IMR-90 (cell line): ENCODE results near the gene CTNNA1. TPM values are rescaled to one million over a fixed set of nuclear protein-coding genes. Genes with fewer than 3 reads are reported as not detected.

Experiments
- ATAC-seq: fragments of 200-7000 bp; cut with Tn5 transposase; 2 replicates; pipeline ENCODE4 v1.9.1; 2020; ENCODE audit warnings: low read depth, mild to moderate bottlenecking, moderate library complexity
- BruUV-seq: library from RNA; stranded (reverse); fragments of 400-500 nt; replicated peaks from 2 replicates; lab custom pipeline; 2021; lab: Mats Ljungman, UMichigan
- CTCF ChIA-PET: fragments of 300-600 bp; formaldehyde crosslinking; extraction: SDS; loops from one replicate; lab custom pipeline; 2021; ENCODE audit warnings: antibody characterized with exemption; lab: Yijun Ruan, JAX
- POLR2A ChIA-PET: fragments of 300-600 bp; sonication (Branson Sonifier 250); formaldehyde crosslinking; loops from one replicate; lab custom pipeline; 2022; ENCODE audit warnings: antibody characterized with exemption; ENCODE audit not compliant: unreplicated experiment; lab: Charles Lee
- DNase-seq: peaks from one replicate; pipeline ENCODE4 v3.0.0; 2013
- H2AFZ ChIP-seq: replicated peaks from 2 replicates; pipeline ENCODE3; 2013; ENCODE audit warnings: low read length, mild to moderate bottlenecking; ENCODE audit not compliant: poor library complexity
- H2AK5ac ChIP-seq: 2 replicates; pipeline ENCODE4 v1.6.1; 2013; ENCODE audit warnings: low read depth, low read length, inconsistent platforms
- H2AK9ac ChIP-seq: replicated peaks from 2 replicates; pipeline ENCODE3; 2013; ENCODE audit warnings: mild to moderate bottlenecking, low read depth, low read length, moderate library complexity; ENCODE audit not compliant: poor library complexity
- H2BK120ac ChIP-seq: 2 replicates; pipeline ENCODE4 v1.6.1; 2013; ENCODE audit warnings: low read depth, low read length, inconsistent platforms
- H2BK15ac ChIP-seq: 3 replicates; pipeline ENCODE4 v1.6.1; 2013; ENCODE audit warnings: low read depth, low read length, inconsistent platforms
- H2BK20ac ChIP-seq: 2 replicates; pipeline ENCODE4 v1.6.1; 2013; ENCODE audit warnings: low read depth, mild to moderate bottlenecking, inconsistent platforms, low read length, moderate library complexity
- H2BK5ac ChIP-seq: 2 replicates; pipeline ENCODE4 v1.6.1; 2013; ENCODE audit warnings: mild to moderate bottlenecking, low read depth, low read length, inconsistent platforms; ENCODE audit not compliant: poor library complexity, severe bottlenecking
- H3K14ac ChIP-seq: replicated peaks from 2 replicates; pipeline ENCODE4 v1.6.1; 2013; ENCODE audit warnings: low read depth, low read length, inconsistent platforms
- H3K18ac ChIP-seq: 2 replicates; pipeline ENCODE4 v1.6.1; 2013; ENCODE audit warnings: low read depth, low read length, control low read depth
- H3K23ac ChIP-seq: 2 replicates; pipeline ENCODE4 v1.6.1; 2013; ENCODE audit warnings: low read depth, low read length, inconsistent platforms
- H3K27ac ChIP-seq: 2 replicates; pipeline ENCODE4 v1.5.1; 2013; ENCODE audit warnings: mild to moderate bottlenecking, control low read depth, low read length; ENCODE audit not compliant: insufficient read depth
- H3K27me3 ChIP-seq: 2 replicates; pipeline ENCODE4 v1.6.1; 2013; ENCODE audit warnings: low read length; ENCODE audit not compliant: control insufficient read depth, insufficient read depth
- H3K36me3 ChIP-seq: 2 replicates; pipeline ENCODE4 v1.6.1; 2013; ENCODE audit warnings: low read length, mixed read lengths; ENCODE audit not compliant: control insufficient read depth, insufficient read depth
- H3K4ac ChIP-seq: 2 replicates; pipeline ENCODE4 v1.6.1; 2013; ENCODE audit warnings: low read depth, low read length, inconsistent platforms
- H3K4me1 ChIP-seq: 2 replicates; pipeline ENCODE4 v1.6.1; 2013; ENCODE audit warnings: low read length, mixed read lengths; ENCODE audit not compliant: control insufficient read depth, insufficient read depth
- H3K4me2 ChIP-seq: 2 replicates; pipeline ENCODE4 v1.6.1; 2013; ENCODE audit warnings: low read depth, mild to moderate bottlenecking, control low read depth, low read length, moderate library complexity
- H3K4me3 ChIP-seq: 2 replicates; pipeline ENCODE4 v1.5.1; 2013; ENCODE audit warnings: low read depth, mild to moderate bottlenecking, control low read depth, low read length, moderate library complexity; ENCODE audit not compliant: insufficient read depth
- H3K56ac ChIP-seq: 2 replicates; pipeline ENCODE4 v1.6.1; 2013; ENCODE audit warnings: low read length, inconsistent platforms; ENCODE audit not compliant: insufficient read depth; ENCODE audit errors: extremely low read depth
- H3K79me1 ChIP-seq, 2 experiments: 2 replicates each; pipeline ENCODE4 v1.6.1; 2013; ENCODE audit warnings: low read length in 2 of 2, inconsistent platforms in 1 of 2, low read depth in 1 of 2
- H3K9ac ChIP-seq: 2 replicates; pipeline ENCODE4 v1.6.1; 2013; ENCODE audit warnings: low read depth, low read length, control low read depth
- H3K9me1 ChIP-seq: 2 replicates; pipeline ENCODE4 v1.6.1; 2013; ENCODE audit warnings: low read length, inconsistent platforms; ENCODE audit not compliant: insufficient read depth
- H3K9me3 ChIP-seq: 2 replicates; pipeline ENCODE4 v1.6.1; 2013; ENCODE audit warnings: low read length; ENCODE audit not compliant: control insufficient read depth, insufficient read depth
- H4K20me1 ChIP-seq: 2 replicates; pipeline ENCODE4 v1.6.1; 2013; ENCODE audit warnings: low read length, inconsistent platforms; ENCODE audit not compliant: insufficient read depth
- H4K5ac ChIP-seq: 2 replicates; pipeline ENCODE4 v1.6.1; 2013; ENCODE audit warnings: mild to moderate bottlenecking, low read depth, low read length, control low read depth
- H4K8ac ChIP-seq, 2 experiments: 2 replicates each; pipeline ENCODE4 v1.6.1; 2013; ENCODE audit warnings: low read depth in 2 of 2, low read length in 2 of 2, control low read depth in 1 of 2, inconsistent platforms in 1 of 2
- H4K91ac ChIP-seq: 2 replicates; pipeline ENCODE4 v1.6.1; 2013; ENCODE audit warnings: low read depth, low read length, inconsistent platforms; ENCODE audit not compliant: insufficient read depth
- BHLHE40 ChIP-seq: fragments of 150-350 bp; IDR thresholded peaks from 2 replicates; pipeline ENCODE4 v1.6.1; 2016; ENCODE audit warnings: mild to moderate bottlenecking, low read depth, low read length
- CEBPB ChIP-seq: IDR thresholded peaks from 2 replicates; pipeline ENCODE4 v1.6.1; 2012; ENCODE audit warnings: low read depth, low read length, improper control_type of control experiment
- CHD1 ChIP-seq: IDR thresholded peaks from 2 replicates; pipeline ENCODE4 v1.6.1; 2012; ENCODE audit warnings: low read depth, low read length, improper control_type of control experiment
- CTCF ChIP-seq: conservative IDR thresholded peaks from 2 replicates; pipeline ENCODE4 v1.5.1; 2012; ENCODE audit warnings: mild to moderate bottlenecking, low read depth, low read length, improper control_type of control experiment
- ELK1 ChIP-seq: fragments of 150-350 bp; IDR thresholded peaks from 2 replicates; pipeline ENCODE4 v1.6.1; 2016; ENCODE audit warnings: low read depth, mild to moderate bottlenecking, low read length, moderate library complexity, borderline replicate concordance
- FOS ChIP-seq: fragments of 150-350 bp; IDR thresholded peaks from 2 replicates; pipeline ENCODE4 v1.6.1; 2016; ENCODE audit warnings: low read depth, low read length
- MAZ ChIP-seq: IDR thresholded peaks from 2 replicates; pipeline ENCODE4 v1.6.1; 2012; ENCODE audit warnings: low read depth, mild to moderate bottlenecking, low read length, improper control_type of control experiment, moderate library complexity, borderline replicate concordance
- MXI1 ChIP-seq: IDR thresholded peaks from 2 replicates; pipeline ENCODE4 v1.6.1; 2012; ENCODE audit warnings: low read depth, mild to moderate bottlenecking, low read length, moderate library complexity, borderline replicate concordance
- NFE2L2 ChIP-seq: fragments of 150-350 bp; IDR thresholded peaks from 2 replicates; pipeline ENCODE4 v1.6.1; 2016; ENCODE audit warnings: low read depth, mild to moderate bottlenecking, low read length
- POLR2A ChIP-seq: IDR thresholded peaks from 2 replicates; pipeline ENCODE4 v1.6.1; 2012; ENCODE audit warnings: mild to moderate bottlenecking, low read depth, low read length
- RAD21 ChIP-seq: IDR thresholded peaks from 2 replicates; pipeline ENCODE4 v1.6.1; 2012; ENCODE audit warnings: low read length, improper control_type of control experiment
- RCOR1 ChIP-seq: IDR thresholded peaks from 2 replicates; pipeline ENCODE4 v1.6.1; 2012; ENCODE audit warnings: mild to moderate bottlenecking, low read length, improper control_type of control experiment; ENCODE audit not compliant: insufficient replicate concordance
- RFX5 ChIP-seq: IDR thresholded peaks from 2 replicates; pipeline ENCODE4 v1.8.0; 2012; ENCODE audit warnings: low read depth, mild to moderate bottlenecking, low read length, moderate library complexity
- SMC3 ChIP-seq: fragments of 150-350 bp; IDR thresholded peaks from 2 replicates; pipeline ENCODE4 v1.6.1; 2016; ENCODE audit warnings: low read depth, mild to moderate bottlenecking, antibody characterized with exemption, low read length, moderate library complexity
- WGBS, 2 experiments: methylation state at CpG; one replicate each; pipeline versions ENCODE4 v1.1.5 to v1.1.7; 2013; ENCODE audit warnings: missing lambda C conversion rate in 2 of 2; ENCODE audit not compliant: insufficient read length in 1 of 2; ENCODE audit errors: extremely low coverage in 2 of 2; 5-methylcytosine and 5-hydroxymethylcytosine counted together
- dilution Hi-C: fragments of 300-500 bp; cut with HindIII; formaldehyde crosslinking; loops from one replicate; pipeline ENCODE4 v1.14.3; 2018; ENCODE audit warnings: low sequenced_read_pairs; ENCODE audit not compliant: unreplicated experiment
- in situ Hi-C: fragments of 300-500 bp; cut with MboI; formaldehyde crosslinking; loops from 3 replicates; pipeline ENCODE4 v1.14.3; 2019; ENCODE audit warnings: low sequenced_read_pairs, inconsistent platforms, mixed read lengths
- intact Hi-C: fragments of 100-400 bp; cut with micrococcal nuclease; formaldehyde crosslinking; loops from 2 replicates; pipeline ENCODE4 v1.10.0; 2022
- polyA plus RNA-seq, 3 experiments: library from polyadenylated mRNA; depleted of rRNA; stranded (reverse); fragments of >200 nt; gene quantifications; 2 replicates each; pipeline ENCODE4 v1.2.3, GENCODE V29; 2012; ENCODE audit warnings: low replicate concordance in 1 of 3
- total RNA-seq: library from RNA; depleted of rRNA; stranded (reverse); fragments of >200 nt; gene quantifications from 2 replicates; pipeline ENCODE4 v1.2.3, GENCODE V29; 2012
- TF ChIP-seq, protein P1 (sequence below): fragments of 150-350 bp; IDR thresholded peaks from 2 replicates; pipeline ENCODE4 v1.6.1; 2017; ENCODE audit warnings: mild to moderate bottlenecking, antibody characterized with exemption, low read length, low read depth

CTNNA1 gene
- total and polyA plus RNA-seq, 2 of the 4 experiments (the other 2 are of a cell fraction) = 220 to 471 TPM

GRCh38 chr5:138943599-138944173 is 190.5 kb downstream of the CTNNA1 start:
- dilution Hi-C loops = no loop called here
- POLR2A ChIA-PET = no interaction called here

More at GRCh38 chr5:138943599-138944173, 190.5 kb downstream of the CTNNA1 start:
- Histone ChIP-seq H2AFZ (no peak overlapping the region), H3K4me1 (no peaks in the 10 kb centered on the region), H3K23ac (no peak overlapping the region), H3K14ac (no peak overlapping the region), H2AK9ac (no peak overlapping the region), H4K5ac (no peak overlapping the region), H4K91ac (no peak overlapping the region), H4K20me1 (no peaks in the 10 kb centered on the region; the same call in 1 of the 2 replicates), H3K18ac (no peak overlapping the region), H2AK5ac (no peak overlapping the region), H3K56ac (no peak overlapping the region), H3K4me2 (no peak overlapping the region), H3K9me3 (no peaks in the 10 kb centered on the region), H2BK120ac (no peak overlapping the region), H3K4ac (no peak overlapping the region), H2BK5ac (no peak overlapping the region), H3K27me3 (no peaks in the 10 kb centered on the region), H3K79me1 (peaks cover 0 to 5% of the 10 kb centered on the region in 2 experiments; a peak in 1 of 4 replicates), H3K27ac (no peak overlapping the region), H3K4me3 (no peak overlapping the region), H3K36me3 (peaks cover 9% of the 10 kb centered on the region; the same call in 1 of the 2 replicates), H3K9me1 (peaks cover 6% of the 10 kb centered on the region; the same call in 1 of the 2 replicates), H2BK20ac (no peak overlapping the region), H2BK15ac (no peak overlapping the region), H4K8ac (no peak overlapping the region), H3K9ac (no peak overlapping the region)
- TF ChIP-seq CTCF = no peak
- TF ChIP-seq POLR2A = no peak
- no peak for TF ChIP-seq RCOR1
- TF ChIP-seq, protein P1, sequence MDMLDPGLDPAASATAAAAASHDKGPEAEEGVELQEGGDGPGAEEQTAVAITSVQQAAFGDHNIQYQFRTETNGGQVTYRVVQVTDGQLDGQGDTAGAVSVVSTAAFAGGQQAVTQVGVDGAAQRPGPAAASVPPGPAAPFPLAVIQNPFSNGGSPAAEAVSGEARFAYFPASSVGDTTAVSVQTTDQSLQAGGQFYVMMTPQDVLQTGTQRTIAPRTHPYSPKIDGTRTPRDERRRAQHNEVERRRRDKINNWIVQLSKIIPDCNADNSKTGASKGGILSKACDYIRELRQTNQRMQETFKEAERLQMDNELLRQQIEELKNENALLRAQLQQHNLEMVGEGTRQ = no peak
- TF ChIP-seq SMC3 = no peak
- TF ChIP-seq BHLHE40 = no peak
- no peak for TF ChIP-seq MXI1
- TF ChIP-seq CHD1 = no peak
- TF ChIP-seq MAZ = no peak
- no peak for TF ChIP-seq RAD21
- TF ChIP-seq ELK1 = no peak
- TF ChIP-seq NFE2L2 = no peak
- no peak for TF ChIP-seq CEBPB
- no peak for TF ChIP-seq FOS
- no peak for TF ChIP-seq RFX5
- 90% methylated on average over 6 of the region's 6 CpGs; no CpG with 5 or more reads in 1 of the 2 experiments for WGBS, 2 experiments
- in situ Hi-C loops = no loop called here
- ATAC-seq = no peak
- no TSS peak for BruUV-seq
- intact Hi-C loops = no loop called here
- CTCF ChIA-PET = no interaction called here
- DNase-seq = no peak
